ENCODE measurements around the gene FRAS1. TPM values are rescaled to one million over a fixed set of nuclear protein-coding genes. Genes with fewer than 3 reads are reported as not detected.
"Not testable (repeated sequence)": the region's sequence is repeated elsewhere in the genome, so short reads cannot be mapped to it uniquely, and the experiment has no call there.

Gene FRAS1
- total RNA-seq, 1 donor from 2014 or later, result 18.9 TPM

DNA sequence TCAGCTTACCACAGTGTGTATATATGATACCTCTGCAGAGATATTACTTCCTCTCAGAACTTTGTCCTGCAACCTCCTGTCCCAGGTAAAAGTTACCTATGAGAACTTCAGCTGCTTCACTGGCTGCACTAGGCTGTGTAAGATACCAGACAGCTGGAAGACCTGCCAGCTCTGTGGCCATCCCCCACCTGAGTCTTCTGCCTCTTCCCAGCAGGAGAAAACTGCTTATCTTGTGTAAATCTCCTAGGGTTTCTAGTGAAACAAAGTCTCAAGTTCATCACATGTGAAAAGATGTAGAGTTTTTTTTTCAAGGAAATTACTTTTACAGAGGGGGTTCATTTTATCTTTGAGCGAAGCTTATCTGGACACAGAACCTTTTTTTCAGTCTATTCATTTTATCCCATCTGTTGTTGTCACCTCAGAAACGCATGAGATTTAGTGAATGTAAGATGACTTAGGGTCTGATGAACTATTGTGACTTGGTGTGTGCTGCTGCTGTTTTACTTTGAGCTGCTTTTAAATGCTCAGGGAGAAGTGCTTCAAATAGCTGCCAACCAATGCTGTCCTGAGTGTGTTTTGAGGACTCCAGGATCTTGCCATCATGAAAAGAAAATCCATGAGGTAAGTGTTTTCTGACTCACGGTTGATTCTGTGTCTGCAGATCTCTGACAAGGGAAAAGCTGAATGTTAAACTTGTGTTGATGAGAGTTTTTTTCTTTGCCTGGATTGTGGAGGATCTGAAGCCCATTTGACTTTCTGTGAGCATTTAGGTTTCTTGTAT, 187.8 kb downstream of the FRAS1 start:
- TF ChIP-seq, protein P1, sequence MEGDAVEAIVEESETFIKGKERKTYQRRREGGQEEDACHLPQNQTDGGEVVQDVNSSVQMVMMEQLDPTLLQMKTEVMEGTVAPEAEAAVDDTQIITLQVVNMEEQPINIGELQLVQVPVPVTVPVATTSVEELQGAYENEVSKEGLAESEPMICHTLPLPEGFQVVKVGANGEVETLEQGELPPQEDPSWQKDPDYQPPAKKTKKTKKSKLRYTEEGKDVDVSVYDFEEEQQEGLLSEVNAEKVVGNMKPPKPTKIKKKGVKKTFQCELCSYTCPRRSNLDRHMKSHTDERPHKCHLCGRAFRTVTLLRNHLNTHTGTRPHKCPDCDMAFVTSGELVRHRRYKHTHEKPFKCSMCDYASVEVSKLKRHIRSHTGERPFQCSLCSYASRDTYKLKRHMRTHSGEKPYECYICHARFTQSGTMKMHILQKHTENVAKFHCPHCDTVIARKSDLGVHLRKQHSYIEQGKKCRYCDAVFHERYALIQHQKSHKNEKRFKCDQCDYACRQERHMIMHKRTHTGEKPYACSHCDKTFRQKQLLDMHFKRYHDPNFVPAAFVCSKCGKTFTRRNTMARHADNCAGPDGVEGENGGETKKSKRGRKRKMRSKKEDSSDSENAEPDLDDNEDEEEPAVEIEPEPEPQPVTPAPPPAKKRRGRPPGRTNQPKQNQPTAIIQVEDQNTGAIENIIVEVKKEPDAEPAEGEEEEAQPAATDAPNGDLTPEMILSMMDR (IDR thresholded peaks at IDR 0.05), result no peak
- Mint-ChIP-seq H3K4me1 (ENCODE audit: low read depth) (peaks cover 7% of the 10 kb centered on the region), H3K27ac (ENCODE audit: unreplicated experiment) (no peak overlapping the region), H3K27me3 (ENCODE audit: low read depth) (no peaks in the 10 kb centered on the region), H3K36me3 (ENCODE audit: low read depth) (no peaks in the 10 kb centered on the region), H3K9me3 (ENCODE audit: low read depth) (no peaks in the 10 kb centered on the region), H3K4me3 (ENCODE audit: unreplicated experiment) (no peak overlapping the region)
- DNase-seq (ENCODE audit: low spot score), result no peak

DNA sequence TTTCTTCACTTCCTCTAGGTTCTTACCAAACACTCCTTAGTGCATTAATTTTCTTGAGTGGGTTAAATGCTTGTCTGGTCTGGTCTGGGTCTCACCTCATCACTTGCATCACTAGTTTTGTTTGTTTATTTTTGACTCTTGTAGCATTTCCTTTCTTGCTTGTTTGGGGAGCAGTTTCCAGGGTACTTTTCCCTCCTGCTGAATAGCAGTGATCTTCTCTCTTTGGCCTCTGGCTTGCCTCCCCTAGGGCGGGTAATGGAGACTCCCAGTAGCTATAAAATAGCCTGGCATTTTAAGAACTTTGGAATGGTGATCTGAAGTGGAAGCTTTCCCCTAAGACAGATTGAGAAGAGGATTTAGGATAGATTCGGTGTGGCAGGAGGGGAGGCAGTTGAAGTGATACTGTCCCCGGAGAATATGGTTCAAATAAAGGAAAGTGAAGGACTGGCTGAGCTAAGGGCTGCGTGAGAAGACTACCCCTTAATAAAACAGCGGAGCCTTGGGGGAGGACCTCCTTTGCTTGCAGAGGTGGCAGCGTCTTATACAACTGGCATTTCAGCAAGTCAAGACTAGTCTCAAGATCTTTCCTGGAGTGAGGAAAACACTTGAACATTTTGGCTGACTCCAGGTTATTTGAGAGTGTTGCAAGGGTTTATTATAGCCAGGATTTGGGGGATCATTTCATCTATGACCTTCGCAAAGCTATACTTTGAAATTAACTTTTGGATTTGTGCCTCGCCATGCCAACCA, 190.6 kb downstream of the FRAS1 start:
- TF ChIP-seq, protein P1 (IDR thresholded peaks at IDR 0.05), result no peak
- Mint-ChIP-seq H3K27me3 (ENCODE audit: low read depth) (no peaks in the 10 kb centered on the region), H3K36me3 (ENCODE audit: low read depth) (peaks cover 6% of the 10 kb centered on the region), H3K4me3 (ENCODE audit: unreplicated experiment) (no peak overlapping the region), H3K27ac (ENCODE audit: unreplicated experiment) (no peak overlapping the region), H3K4me1 (ENCODE audit: low read depth) (peaks cover 7% of the 10 kb centered on the region), H3K9me3 (ENCODE audit: low read depth) (peaks cover 11% of the 10 kb centered on the region)
- no peak for DNase-seq (ENCODE audit: low spot score)

DNA sequence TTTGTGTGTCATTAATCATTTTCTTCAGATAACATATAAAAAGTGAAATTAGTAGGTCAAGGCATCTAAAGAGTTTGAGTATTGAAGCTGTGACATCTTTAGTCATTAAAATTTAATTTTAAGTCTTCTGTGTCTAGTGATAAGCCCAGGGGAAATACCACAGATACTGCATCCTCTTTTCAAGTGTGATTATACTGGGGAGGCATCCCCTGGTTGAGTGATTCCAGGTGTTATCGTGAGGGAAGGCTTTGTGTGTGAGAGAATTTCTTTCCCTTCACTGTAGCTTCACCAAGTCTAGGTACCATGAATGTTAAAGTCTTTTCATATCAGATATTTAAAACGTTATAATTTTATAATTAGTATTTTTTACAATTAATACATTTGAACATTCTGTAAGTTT, 193.4 kb downstream of the FRAS1 start:
- H3K36me3 Mint-ChIP-seq (ENCODE audit: low read depth), result peaks cover 14% of the 10 kb centered on the region
- TF ChIP-seq, protein P1 (IDR thresholded peaks at IDR 0.05), result no peak
- no peak overlapping the region for H3K27ac Mint-ChIP-seq (ENCODE audit: unreplicated experiment)
- H3K4me1 Mint-ChIP-seq (ENCODE audit: low read depth), result no peaks in the 10 kb centered on the region
- H3K9me3 Mint-ChIP-seq (ENCODE audit: low read depth), result peaks cover 20% of the 10 kb centered on the region
- H3K4me3 Mint-ChIP-seq (ENCODE audit: unreplicated experiment), result no peak overlapping the region
- DNase-seq (ENCODE audit: low spot score), result no peak
- no peaks in the 10 kb centered on the region for H3K27me3 Mint-ChIP-seq (ENCODE audit: low read depth)

DNA sequence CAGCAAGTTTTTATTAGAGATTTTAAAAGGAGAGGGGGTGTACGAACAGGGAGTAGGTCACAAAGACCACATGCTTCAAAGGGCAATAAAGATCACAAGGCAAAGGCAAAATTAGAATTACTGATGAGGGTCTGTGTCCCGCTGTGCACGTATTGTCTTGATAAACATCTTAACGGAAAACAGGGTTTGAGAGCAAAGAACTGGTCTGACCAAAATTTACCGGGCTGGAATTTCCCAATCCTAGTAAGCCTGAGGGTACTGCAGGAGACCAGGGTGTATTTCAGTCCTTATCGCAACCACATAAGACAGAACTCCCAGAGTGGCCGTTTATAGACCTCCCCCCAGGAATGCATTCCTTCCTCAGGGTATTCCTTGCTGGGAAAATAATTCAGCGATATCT, 195.7 kb downstream of the FRAS1 start:
- not testable (repeated sequence) for H3K27ac Mint-ChIP-seq (ENCODE audit: unreplicated experiment); H3K4me1 Mint-ChIP-seq (ENCODE audit: low read depth); DNase-seq (ENCODE audit: low spot score); H3K4me3 Mint-ChIP-seq (ENCODE audit: unreplicated experiment); H3K27me3 Mint-ChIP-seq (ENCODE audit: low read depth)
- H3K9me3 Mint-ChIP-seq (ENCODE audit: low read depth), result peaks cover 20% of the 10 kb centered on the region
- H3K36me3 Mint-ChIP-seq (ENCODE audit: low read depth), result peaks cover 14% of the 10 kb centered on the region

DNA sequence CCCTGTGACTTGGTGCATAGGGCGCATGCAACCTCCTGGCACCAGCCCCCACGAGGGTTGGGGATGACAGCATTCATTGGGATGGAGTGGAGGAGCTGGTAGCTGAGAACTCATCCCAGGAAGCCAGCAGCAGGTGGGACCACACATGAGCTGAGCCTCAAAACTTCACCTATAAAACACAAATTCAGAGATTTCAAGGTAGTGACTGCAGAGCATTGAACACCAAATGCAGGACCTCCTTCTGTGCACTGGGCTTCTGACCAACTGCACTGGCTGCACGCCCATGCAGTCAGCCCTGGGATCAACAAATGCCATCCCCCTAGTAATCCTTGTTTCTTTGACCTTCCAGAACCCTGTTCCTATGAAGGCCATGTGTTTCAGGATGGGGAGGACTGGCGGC, 197.8 kb downstream of the FRAS1 start:
- DNase-seq (ENCODE audit: low spot score), result no peak
- H3K27ac Mint-ChIP-seq (ENCODE audit: unreplicated experiment), result no peak overlapping the region
- TF ChIP-seq, protein P1 (IDR thresholded peaks at IDR 0.05), result no peak
- peaks cover 20% of the 10 kb centered on the region for H3K9me3 Mint-ChIP-seq (ENCODE audit: low read depth)
- H3K36me3 Mint-ChIP-seq (ENCODE audit: low read depth), result peaks cover 14% of the 10 kb centered on the region
- no peak overlapping the region for H3K4me3 Mint-ChIP-seq (ENCODE audit: unreplicated experiment)
- no peaks in the 10 kb centered on the region for H3K4me1 Mint-ChIP-seq (ENCODE audit: low read depth)
- no peaks in the 10 kb centered on the region for H3K27me3 Mint-ChIP-seq (ENCODE audit: low read depth)
